CD4-positive, alpha-beta T cell treated with Interleukin-4 for 4 hours (primary cell): ENCODE results near the gene METTL25B.

Experiments used
- DNase-seq: peaks from one replicate; pipeline ENCODE4 v3.0.0-alpha.2; 2020

Gene METTL25B

DNA sequence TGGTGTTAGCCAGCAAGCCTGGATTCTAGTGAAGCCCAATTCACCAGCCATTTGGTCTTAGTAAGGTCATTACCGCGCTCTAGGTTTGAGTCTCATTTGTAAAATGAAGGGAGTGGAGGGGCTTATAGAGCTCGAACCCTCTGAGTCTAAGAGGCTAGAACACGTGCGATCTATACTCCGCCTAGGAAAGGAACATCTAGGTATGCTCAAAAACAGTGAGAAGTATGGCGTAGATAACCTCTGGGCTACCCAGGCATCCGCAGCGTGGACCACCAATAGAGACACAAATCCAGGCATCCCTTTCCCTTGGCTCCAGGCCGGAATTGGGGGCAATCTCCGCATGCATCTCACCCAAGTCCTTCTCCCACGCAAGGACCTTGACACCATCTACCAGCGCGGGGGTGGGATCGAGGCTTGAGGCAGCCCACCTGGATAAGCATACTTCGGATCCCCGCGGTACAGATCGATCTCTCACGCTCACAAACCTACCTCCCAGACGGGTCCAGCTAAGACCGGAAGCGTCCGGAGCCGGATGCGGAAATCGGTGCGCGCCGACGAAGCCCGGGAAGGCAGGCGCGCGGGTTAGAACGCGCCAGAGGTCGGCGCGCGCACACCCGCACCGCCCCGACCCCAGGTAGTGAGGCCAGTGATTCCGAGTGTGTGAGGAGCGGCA is at the start of gene METTL25B:
Gene METTL25B, plus strand, starts transcription at position 544 of the 673 bp plus-strand sequence. CDS start 636 bp downstream, outside the sequence.
- peak; percentile 57 for DNase-seq

DNA sequence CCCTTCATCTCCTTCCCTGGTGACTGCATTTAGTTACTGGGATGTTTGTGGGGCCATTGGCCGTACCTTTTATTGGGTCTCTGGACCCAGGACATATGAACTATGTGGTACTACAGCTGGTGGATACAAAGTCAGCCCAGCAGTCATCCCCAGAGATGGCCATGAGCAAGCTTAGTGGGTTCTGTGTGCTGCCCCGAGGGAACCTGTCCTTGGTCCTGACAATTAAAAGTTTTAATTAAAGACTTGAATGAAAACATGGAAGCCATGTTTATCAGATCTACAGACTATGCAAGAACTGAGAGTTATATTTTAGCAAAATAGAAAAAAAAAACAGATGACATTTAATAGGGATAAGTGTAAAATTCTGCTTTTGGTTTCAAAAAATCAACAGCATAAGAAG is 48.2 kb upstream of the METTL25B start:
- no peak for DNase-seq

DNA sequence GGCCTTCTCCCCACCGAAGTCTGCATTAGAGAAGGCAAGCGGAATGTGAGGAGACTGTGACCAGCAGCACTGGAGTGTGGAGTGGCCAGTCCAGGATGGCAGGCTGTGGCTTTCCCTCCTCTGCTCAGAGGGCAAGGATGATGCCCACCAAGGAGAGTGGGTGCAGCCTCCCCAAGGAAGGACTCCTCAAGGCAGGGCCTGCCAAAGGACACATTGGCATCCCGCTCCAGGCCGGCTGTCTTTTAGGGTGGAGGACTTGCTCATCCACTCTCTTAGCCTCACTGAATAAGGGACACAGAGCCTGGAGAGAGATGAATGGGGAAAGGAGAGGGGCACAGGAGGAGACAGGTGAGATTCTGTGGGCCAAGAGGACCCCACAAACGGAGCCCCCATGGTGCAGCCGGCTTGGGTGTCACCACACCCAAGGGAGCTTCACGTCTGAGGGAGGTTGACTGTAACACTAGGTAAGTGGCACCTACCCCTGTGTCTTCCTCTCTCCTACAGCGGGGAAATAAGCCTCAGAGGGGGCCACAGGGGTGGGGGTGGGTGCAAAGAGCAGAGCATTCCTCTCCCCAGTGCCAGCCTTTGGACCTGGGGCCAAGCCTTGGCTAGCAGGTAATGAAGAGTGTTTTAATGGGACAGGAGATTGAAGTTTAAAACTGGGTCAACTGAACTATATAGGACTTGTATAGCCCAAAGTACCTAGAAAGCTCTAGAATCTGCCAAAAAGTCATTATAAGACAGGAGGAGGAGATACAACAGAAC is 46.9 kb upstream of the METTL25B start:
- DNase-seq = no peak

DNA sequence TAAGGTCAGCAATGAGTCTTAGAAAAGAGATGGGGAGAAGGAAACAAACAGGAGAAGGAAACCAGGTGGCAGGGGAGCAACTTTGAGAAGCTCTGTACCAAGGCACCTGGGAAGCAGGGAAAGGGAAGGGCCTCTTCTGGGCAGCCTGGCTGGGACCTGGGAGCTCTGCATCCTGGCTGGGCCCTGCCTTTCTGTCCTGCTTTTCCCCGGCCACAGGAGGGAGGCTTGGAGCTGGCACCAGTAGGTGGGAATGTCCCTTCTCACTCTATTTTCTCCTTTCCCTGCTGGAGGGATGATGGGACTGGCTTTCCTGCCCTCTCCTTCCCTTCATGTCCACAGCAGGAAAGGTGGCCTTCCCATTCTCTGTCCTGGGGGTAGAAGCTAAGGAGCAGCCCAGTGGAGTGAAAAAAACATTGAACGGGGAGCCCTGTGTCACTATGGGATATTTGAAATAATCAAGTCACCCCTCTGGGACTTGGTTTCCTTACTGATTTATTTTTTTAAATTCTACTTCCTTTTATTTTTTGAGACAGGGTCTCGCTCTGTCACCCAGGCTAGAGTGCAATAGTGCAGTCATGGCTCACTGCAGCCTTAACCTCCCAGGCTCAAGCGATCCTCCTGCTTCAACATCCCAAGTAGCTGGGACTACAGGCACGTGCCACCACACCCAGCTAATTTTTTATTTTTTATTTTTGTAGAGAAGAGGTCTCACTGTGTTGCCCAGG is 45.9 kb upstream of the METTL25B start:
- DNase-seq = no peak

DNA sequence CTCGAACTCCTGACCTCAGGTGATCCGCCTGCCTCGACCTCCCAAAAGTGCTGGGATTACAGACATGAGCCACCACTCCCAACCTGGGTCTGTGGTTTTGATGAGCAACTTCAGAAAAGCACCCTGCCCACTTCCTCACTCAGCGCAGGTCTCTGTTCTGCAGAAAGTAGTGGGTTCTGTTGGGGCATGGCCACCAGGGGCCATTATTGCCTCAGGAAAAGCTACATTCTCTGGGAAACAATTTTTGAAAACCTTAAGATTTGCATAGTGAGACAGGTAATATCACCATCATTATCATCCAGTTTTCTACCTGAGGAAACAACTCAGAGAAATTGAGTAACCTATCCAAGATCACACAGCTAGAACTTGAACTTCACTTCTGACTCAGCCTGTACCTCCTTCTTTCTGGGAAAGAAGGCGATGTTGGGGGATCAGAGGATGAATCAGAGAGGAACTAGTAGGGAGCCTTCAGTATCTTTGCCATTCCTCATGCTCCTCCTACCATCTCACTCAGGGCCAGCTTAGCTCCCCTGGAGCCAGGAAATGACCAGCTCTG is 44.0 kb upstream of the METTL25B start:
- peak; percentile 42 for DNase-seq

DNA sequence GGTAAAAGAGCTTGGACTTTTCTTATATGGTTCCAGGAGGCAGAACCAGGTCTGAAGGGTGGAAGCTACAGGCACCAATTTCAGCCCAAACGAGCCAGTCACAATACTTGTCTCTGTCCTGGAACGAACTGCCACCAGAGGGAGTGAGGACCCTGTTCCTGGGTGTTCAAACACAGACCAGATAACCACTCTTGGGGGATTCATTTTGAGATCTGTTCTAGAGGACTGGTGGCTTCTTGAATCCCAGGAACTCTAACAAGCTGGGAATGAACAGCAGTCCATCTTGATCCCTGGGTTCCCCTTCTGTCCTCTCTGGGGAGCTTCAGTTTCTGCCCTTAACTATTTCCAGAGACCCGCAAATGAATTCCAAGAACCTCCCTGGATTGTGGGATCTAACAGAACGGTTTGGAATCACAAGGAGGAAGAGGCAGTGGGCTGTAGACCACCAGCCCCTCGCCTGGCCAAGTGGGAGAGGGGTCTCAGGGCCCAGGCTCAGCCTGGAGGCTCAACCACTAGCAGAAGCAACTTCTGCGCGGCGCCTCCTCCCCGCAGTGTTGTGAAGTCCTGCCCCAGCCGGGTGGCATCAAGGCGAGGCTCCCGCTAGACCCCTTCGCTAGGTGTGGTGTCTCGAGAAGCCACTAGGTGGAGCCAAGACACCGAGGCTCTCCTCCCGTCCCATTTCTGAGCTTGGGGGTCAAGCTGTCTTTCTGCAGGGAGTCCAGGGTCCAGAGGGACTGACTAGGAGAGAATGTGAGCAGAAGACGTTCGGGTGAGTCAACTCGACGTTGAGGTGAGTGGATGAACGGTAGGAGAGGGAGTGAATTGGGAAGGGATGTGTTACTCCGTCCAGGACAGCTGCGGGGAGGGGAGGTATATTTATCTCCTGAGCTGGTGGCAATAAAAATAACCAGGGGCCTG is 39.0 kb upstream of the METTL25B start:
- DNase-seq = peak; percentile 71

DNA sequence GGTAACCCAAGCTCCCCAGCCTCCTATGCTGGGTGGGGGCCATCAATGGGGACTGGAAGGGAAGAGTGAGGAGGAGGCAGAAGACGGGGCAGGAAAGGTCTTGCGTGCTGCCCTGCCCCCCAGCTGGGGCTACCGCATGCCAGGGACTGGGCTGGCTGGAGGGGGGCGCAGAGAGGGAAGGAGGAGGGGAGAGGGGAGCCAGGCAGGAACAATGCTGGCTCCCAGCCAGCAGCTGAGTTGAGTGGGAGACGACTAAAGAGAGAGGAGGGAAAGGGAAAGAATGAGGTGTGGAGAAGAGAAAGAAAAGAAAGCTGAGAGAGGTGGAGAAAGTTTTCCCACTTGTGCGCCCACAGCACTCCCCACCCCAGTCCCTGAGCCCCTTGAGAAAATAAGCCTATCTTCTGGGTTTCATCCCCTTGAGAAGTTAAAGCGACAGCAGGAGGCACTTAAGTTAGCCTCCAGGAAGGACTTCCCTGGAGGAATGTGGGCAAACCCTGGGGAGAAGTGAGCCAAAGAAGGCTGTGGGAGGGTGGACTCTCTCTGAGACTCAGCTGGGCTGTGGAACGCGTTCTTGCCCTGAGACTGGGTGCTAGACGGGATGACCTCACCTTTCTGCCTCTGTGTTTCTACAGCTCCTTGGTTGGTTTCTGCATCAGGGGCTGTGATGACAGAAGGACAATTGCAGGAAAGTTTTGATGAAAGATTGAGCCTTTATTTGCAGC is 38.2 kb upstream of the METTL25B start:
- DNase-seq = no peak

DNA sequence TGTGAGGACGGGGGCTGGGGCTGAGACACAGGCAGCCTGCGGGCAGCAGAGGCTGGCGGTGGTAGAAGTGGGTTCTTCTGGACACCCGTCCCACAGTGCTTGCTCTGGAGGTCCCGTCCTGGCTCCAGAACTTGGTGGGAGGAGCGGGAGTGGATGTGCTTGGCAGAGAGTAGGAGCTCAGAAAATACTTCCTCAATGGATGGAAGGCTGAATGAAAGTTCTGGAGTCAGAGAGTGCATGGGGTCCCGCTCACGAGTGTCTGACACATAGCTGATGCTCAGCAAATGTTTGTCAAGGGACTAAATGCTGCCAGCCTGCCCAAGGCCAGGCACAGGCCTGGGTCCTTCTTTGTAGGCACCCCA is 37.6 kb upstream of the METTL25B start:
- no peak for DNase-seq

DNA sequence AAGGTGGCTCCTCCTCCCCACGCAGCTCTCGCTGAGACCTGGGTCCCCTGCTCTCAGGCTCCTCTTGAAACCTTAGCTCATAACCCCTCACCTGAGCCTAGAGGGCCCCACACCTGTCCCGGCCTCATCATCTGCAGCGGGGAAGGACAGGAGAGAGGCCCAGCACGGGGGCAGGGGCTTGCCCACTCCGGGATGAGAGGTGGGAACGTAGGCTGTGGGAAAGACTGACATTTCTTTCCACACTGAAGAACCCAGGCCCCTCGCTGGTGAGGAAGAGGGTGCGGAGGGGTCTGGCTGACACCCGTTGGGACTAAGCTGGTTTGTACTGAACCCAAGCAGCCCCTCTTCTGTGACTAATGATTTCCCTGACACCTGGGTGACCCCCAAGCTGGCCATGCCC is 37.1 kb upstream of the METTL25B start:
- no peak for DNase-seq

DNA sequence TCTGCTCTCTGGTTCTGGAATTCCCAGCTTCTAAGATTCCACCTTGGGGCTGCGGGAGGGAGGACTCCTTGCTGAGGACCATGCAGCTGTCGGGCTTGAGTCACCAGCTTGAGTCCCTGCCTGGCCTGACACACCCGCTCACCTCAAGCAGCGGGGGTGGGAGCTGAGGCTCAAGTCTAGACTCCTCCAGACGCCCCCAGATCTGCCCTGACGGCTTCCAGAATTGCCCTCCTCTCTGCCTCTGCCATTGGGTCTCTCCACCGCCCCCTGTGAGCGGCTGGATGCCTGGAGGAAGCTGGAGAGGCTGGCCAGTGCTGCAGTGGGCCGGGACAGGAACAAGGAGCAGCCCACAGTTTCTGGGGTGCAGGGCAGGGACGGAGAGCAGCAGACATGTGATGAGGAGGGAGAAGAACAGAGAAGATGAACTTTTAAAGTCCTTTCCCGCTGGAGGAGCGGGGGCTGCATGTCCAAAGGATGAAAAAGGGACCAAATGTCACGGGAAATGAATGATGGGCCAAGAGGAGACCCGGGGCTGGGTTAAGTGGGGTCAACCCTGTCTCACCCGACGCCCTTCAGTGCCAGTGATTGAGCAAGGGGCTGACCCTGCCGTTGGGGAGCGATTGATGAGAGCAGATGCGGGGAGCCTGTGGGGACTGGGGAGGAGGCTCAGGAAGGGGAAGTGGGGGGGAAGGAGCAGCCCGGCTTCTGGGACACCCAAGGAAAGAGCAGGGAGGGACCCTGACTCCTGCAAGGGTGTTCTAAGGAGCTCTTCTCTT is 36.4 kb upstream of the METTL25B start:
- DNase-seq = no peak

DNA sequence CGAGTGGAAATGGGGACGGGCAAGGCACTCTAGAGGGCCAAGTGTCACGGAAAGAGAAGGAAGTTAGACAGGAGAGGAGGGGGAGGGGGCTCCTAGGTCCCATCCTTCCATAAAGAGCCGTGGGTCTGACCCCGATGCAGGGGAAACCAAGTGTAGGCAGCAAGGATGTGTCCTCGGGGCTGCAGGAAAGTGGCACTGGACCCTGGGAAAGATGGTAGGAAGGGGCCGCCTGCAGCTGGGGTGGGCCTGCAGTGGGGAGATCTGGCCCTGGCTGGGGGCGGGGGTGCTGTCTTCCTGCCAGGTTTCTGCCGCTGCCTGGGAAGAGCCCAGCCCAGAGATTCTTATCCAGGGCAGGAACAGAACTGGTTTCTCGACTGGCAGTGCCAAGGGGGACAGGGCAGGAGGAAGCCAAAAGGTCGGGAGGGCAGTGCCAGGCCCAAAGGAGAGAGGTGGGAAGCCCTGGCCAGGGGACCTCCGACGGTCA is 35.8 kb upstream of the METTL25B start:
- no peak for DNase-seq

DNA sequence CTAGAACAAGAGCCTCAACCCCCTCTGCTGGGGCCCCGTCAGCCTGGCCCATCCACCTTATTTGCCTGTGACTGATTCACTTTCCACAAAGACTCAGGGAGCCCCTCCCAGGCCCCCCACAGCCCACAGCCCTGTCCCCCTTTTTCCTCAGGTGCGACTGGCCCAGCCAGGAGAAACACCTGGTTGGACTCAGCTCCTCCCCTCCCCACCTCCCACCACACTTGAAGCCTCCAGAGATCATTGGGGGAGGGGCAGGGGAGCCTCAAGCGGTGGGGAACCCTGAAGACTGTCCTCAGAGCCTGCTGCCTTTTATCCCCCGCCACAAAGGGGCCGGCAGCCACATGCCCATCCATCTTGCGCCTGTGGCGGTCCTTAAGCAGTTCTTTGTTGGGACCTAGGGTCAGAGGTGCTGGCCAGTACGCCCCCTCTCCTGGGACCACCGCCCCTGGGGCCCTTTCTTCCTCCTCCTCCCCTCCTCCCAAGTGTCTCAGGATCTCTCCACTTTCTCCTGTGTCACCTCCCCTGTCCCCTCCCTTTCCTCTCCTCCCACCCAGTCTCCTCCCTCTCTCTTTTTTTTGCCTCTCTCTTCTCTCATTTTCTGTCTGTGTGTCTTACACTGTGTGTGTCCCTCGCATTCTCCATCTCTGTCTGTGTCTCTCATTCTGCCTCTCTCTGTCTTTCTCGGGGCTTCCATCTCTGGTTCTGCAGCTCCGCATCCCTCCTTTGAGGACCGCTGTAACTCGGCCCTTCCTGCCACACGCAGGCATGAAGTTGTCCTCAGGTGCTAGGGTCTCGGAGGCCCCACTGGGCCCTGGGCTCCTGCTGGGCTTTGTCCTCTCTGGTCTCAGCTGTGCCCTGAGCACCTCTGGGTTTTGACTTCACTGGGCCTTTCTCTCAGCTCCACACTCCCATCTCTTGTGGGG is 35.1 kb upstream of the METTL25B start:
- no peak for DNase-seq

DNA sequence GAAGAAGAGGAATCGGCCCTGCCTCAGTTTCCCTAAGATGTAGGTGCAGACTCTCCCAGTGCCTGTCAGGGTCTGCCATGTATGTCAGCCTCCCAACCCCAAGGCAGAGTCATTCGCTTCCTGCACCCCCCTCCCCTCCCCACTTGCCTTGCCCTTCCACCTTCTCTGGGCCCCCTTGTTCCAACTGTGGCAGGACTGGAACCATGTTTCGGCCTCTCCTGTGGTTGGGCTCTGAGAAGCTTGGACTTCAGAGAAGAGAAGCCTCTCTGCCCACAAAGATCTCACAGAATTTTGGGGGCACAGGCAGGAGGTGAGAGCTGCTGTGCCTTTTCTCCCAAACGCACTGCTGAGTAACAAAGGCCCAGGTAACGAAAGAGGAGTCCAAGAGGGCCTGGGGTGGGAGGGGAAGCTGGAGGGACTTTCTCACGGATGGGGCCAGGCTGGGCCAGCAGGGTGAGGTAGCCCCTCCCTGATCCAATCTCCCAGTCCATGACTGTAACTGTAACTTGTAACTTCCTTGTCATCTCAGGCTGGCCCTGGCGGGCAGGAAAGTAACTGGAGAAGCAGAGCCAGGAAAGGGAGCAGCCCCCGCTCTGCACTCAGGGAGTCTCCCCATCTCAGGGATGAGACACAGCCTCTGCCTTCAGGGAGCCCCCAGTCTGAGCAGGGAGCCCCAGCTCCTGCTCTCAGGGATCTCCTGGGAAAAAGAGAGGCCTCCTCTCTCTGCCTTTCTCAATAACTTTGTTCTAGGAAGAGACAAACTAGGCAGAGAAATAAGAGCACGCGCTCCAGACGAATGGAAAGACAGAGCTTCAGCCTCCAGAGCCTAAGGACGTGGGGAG is 34.2 kb upstream of the METTL25B start:
- DNase-seq = no peak

DNA sequence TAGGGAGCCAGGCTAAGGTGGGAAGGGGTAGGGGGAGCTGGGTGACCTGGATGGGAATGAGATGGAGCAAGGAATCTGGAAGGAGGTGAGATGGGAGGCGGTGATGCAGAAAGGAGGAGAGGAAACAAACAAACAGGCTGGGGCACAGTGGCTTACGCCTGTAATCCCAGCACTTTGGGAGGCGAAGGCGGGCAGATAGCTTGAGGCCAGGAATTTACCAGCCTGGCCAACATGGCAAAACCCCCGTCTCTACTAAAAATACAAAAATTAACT is 33.6 kb upstream of the METTL25B start:
- no peak for DNase-seq

DNA sequence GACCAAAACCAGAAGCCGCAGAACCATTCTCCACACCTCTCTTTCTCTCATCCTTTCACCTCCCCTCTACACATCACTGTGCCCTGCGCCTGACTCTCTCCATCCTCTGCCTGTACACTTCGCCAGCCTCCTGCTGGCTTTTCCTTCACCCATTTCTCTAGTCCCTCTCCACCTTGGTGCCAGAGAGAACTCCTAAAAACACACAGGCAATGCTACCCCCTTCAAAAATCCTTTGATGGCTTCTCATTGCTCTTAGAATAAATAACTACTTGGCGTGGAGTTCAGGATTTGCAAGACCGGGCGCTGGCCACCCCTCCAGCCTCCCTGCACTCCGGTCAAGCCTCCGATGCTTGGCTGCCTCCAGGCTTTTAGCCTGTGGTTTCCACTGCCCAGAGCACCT is 31.5 kb upstream of the METTL25B start:
- DNase-seq = no peak

DNA sequence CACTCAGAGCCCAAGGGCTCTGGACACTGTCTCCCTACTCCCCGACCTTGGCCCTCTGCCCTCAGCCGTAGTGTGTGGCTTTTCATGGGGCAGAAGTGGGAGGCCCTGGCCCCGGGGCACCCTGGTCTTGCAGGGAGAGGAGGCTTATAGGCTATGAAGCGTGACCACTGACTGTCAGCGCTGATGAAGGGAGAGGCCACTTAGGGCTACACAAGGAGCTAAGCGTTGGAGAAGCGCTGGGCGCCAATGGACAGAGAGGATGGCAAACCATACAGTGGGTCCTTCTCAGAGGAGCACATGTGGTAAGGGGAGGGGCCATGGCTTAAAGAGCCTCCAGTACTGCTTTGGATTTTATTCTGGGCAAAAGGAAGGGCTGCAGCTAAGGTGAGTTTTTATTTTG is 30.8 kb upstream of the METTL25B start:
- no peak for DNase-seq

DNA sequence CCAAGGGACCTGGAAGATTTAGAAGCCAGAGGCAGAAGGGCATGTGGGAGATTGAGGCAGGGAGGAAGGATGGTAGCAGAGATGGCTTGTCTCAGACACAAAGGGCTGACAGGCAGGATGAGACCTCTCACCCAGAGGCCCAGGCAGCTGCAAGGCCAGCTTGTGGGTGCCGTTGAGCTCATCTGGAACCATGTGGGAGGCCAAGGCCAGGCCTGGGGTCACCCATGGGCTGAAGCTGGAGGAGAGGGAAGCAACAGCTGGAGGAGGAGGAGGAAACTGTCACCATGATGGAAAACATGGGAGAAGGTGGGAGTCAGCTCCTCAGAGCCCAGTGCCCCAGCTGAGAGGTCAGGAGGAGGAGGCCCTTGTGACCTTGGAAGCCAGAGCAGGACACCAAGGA is 29.3 kb upstream of the METTL25B start:
- no peak for DNase-seq

DNA sequence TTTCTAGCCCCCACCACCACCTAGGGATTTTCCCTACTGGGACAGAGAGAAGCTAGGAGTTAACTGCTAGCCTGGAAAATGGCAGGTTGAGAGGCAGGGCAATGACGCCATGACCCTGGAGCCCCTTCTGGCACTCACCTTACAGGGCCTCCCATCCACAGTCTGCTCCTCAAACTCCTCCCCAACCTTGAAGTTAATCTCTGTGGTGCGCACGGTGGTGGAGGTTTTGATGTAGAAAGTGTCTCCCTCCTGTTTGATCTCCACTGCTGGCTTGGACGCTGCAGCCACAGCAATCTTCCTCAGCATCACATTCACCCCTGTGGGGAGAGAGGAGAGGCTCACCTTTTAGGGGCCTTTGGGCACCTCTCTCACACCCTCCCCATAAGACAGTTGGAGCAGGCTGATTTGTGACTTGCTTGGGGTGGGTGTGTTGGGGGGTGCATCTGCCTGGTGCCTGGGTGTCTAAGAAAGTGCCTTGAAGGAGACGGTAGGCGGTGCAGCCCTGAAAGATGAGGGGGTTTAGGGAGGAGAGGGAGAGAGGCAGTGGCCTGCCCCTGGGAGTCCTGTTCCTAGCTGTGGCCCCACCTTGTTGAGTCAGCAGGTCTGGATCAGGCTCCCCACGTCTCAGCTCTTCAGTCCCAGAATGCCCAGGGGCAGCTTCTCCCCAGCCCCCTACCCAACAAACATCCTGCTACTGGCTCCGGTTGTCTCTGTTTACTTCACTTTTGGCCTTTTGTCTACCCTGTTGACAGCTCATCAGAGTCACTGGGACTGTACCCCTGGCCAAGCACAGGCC is 27.3 kb upstream of the METTL25B start:
- no peak for DNase-seq
